Suprapubic skin (tissue), 4 donors: ENCODE data around the gene DDX19B. TPM values are rescaled to one million over a fixed set of nuclear protein-coding genes. Genes with fewer than 3 reads are reported as not detected.
"Not testable (repeated sequence)": the region's sequence is repeated elsewhere in the genome, so short reads cannot be mapped to it uniquely, and the experiment has no call there.

ENCODE experiments used
- DNase-seq, 2 donors: peaks; one replicate each; pipeline ENCODE4 v3.0.0-alpha.2; 2019; ENCODE audit warnings: low spot score in 2 of 2
- H3K27ac ChIP-seq: fragments of 200-600 bp; sonication (generic); one replicate; pipeline ENCODE4 v1.5.1; 2019
- H3K27me3 ChIP-seq: fragments of 200-600 bp; sonication (generic); one replicate; pipeline ENCODE4 v1.5.1; 2019
- H3K36me3 ChIP-seq: fragments of 200-600 bp; sonication (generic); one replicate; pipeline ENCODE4 v1.5.1; 2019
- H3K4me1 ChIP-seq: fragments of 200-600 bp; sonication (generic); one replicate; pipeline ENCODE4 v1.5.1; 2019
- H3K4me3 ChIP-seq: fragments of 200-600 bp; sonication (generic); one replicate; pipeline ENCODE4 v1.5.1; 2019; ENCODE audit warnings: mild to moderate bottlenecking
- H3K9me3 ChIP-seq: fragments of 200-600 bp; sonication (generic); one replicate; pipeline ENCODE4 v1.5.1; 2019
- CTCF ChIP-seq, 2 donors: fragments of 200-600 bp in 1 of 2; fragments of 450-650 bp in 1 of 2; sonication (generic) in 1 of 2; IDR thresholded peaks; one replicate each; pipeline ENCODE4 v1.5.1; 2016 to 2019; ENCODE audit warnings: antibody characterized with exemption in 2 of 2, mild to moderate bottlenecking in 1 of 2, moderate library complexity in 1 of 2
- EP300 ChIP-seq: sonication (generic); formaldehyde crosslinking; IDR thresholded peaks from one replicate; pipeline ENCODE4 v1.6.1; 2017; ENCODE audit warnings: antibody characterized with exemption
- POLR2A ChIP-seq, 2 donors: fragments of 450-650 bp; IDR thresholded peaks; one replicate each; pipeline ENCODE4 v1.6.1; 2017; ENCODE audit warnings: antibody characterized with exemption in 2 of 2, mild to moderate bottlenecking in 2 of 2, moderate library complexity in 2 of 2
- POLR2AphosphoS5 ChIP-seq, 3 donors: sonication (generic); formaldehyde crosslinking; IDR thresholded peaks; one replicate each; pipeline ENCODE4 v1.6.1; 2017; ENCODE audit warnings: antibody characterized with exemption in 3 of 3
- WGBS: methylation state at CpG from one replicate; pipeline ENCODE4 v1.1.5; 2018; 5-methylcytosine and 5-hydroxymethylcytosine counted together
- total RNA-seq, 4 donors: library from RNA; depleted of rRNA; stranded (reverse); fragments of >200 nt; gene quantifications; one replicate each; pipeline ENCODE4 v1.1.0, GENCODE V29; 2016

DDX19B gene
- total RNA-seq: 10 to 100 TPM; 31.9 to 58.6 (median 43.6) TPM

GRCh38 chr16:70298988-70299938 is at the start of gene DDX19B:
Gene DDX19B (plus strand): TSS chr16:70299186. CDS start chr16:70299298, 112 bp downstream.
- TF ChIP-seq POLR2A (IDR thresholded peaks at IDR 0.05) (peak; percentile 61 to 75), POLR2AphosphoS5 (IDR thresholded peaks at IDR 0.05) (peak in 1 of 3 donors; percentile 14), EP300 (no peak)
- no peaks in the 10 kb centered on the region for H3K27me3 ChIP-seq
- H3K4me1 ChIP-seq: peaks cover 15% of the 10 kb centered on the region
- H3K4me3 ChIP-seq: peak within 1 kb of the TSS; percentile 93
- 1% methylated on average over 28 of the region's 37 CpGs for WGBS
- peaks cover 5% of the 10 kb centered on the region for H3K36me3 ChIP-seq
- peak; percentile 88 for DNase-seq
- no peaks in the 10 kb centered on the region for H3K9me3 ChIP-seq
- H3K27ac ChIP-seq: peak within 1 kb of the TSS; percentile 96

DNA sequence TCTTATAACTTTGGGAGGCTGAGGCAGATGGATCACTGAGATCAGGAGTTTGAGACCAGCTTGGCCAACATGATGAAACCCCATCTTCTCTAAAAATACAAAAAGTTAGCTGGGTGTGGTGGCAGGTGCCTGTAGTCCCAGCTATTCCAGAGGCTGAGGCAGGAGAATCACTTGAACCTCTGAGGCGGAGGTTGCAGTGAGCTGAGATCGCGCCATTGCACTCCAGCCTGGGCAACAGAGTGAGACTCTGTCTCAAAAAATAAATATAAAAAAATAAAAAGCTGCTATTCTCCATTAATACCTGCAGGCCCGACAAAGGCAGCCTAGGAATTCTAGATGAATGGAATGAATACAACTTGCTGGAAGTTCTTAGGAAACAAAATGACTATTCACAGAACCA is 49.3 kb upstream of the DDX19B start:
- WGBS: 88% methylated on average over 4 of the region's 4 CpGs
- Histone ChIP-seq H3K4me3 (peak overlapping the region; percentile 72), H3K4me1 (peaks cover 26% of the 10 kb centered on the region), H3K36me3 (peaks cover 27% of the 10 kb centered on the region)
- H3K9me3 ChIP-seq, H3K27ac ChIP-seq, DNase-seq, H3K27me3 ChIP-seq: not testable (repeated sequence)

GRCh38 chr16:70250748-70251628 is 48.0 kb upstream of the DDX19B start:
- peaks cover 26% of the 10 kb centered on the region for H3K4me1 ChIP-seq
- peaks cover 39% of the 10 kb centered on the region for H3K36me3 ChIP-seq
- peak overlapping the region; percentile 72 for H3K4me3 ChIP-seq
- peak overlapping the region; percentile 97 for H3K27ac ChIP-seq
- no peaks in the 10 kb centered on the region for H3K27me3 ChIP-seq
- H3K9me3 ChIP-seq: no peaks in the 10 kb centered on the region
- TF ChIP-seq CTCF (IDR thresholded peaks at IDR 0.05) (no peak), POLR2A (IDR thresholded peaks at IDR 0.05) (no peak), EP300 (no peak), POLR2AphosphoS5 (IDR thresholded peaks at IDR 0.05) (no peak)
- WGBS: 3% methylated on average over 11 of the region's 92 CpGs
- no peak for DNase-seq

GRCh38 chr16:70251629-70252354 is 47.2 kb upstream of the DDX19B start, which contains the start of gene EXOSC6:
Gene EXOSC6 (minus strand): TSS chr16:70251940. CDS start chr16:70251900, 40 bp downstream.
- H3K27ac ChIP-seq: peak within 1 kb of the TSS; percentile 97
- H3K4me1 ChIP-seq: peaks cover 26% of the 10 kb centered on the region
- H3K36me3 ChIP-seq: peaks cover 47% of the 10 kb centered on the region
- H3K27me3 ChIP-seq: no peaks in the 10 kb centered on the region
- WGBS: 5% methylated on average over 15 of the region's 65 CpGs
- DNase-seq: peak; percentile 94
- TF ChIP-seq POLR2A (IDR thresholded peaks at IDR 0.05) (peak; percentile 66 to 67), CTCF (IDR thresholded peaks at IDR 0.05) (peak; percentile 72 to 99), POLR2AphosphoS5 (IDR thresholded peaks at IDR 0.05) (peak; percentile 50 to 96 (median 84)), EP300 (no peak)
- H3K9me3 ChIP-seq: no peaks in the 10 kb centered on the region
- H3K4me3 ChIP-seq: peak within 1 kb of the TSS; percentile 72

DNA sequence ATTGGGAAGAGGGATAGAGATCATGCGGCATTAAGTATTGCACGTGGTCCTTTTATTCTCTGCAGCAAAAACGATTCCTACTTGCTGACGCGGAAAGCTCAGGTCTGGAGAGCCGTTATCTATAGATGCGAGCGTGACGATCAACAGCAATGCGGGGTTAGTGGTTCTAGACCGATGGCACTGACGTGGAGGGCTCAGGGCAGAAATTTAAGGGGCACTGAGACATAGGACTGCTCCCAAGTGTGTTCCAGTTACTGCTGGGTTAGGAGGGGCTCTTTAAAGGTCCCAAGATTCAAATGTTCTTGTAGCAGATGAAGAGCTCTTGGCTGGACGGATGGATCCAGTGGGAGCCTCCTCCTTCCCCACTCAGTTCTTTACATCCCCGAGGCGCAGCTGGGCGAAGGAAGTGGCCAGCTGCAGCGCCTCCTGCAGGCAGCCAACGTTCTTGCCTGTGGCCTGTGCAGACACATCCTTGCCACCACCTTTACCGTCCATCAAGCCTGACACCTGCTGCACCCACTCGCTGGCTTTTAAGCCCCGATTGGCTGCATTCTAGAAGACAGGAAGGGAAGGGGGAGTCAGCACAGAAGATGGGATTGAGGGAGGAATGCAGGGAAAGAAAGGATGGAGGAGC is 46.5 kb upstream of the DDX19B start:
- no peak overlapping the region for H3K4me3 ChIP-seq

More for the DNA sequence above, 46.5 kb upstream of the DDX19B start:
- Histone ChIP-seq H3K9me3 (no peaks in the 10 kb centered on the region), H3K27ac (no peak overlapping the region), H3K4me1 (peaks cover 26% of the 10 kb centered on the region), H3K27me3 (no peaks in the 10 kb centered on the region), H3K36me3 (peaks cover 53% of the 10 kb centered on the region)
- DNase-seq: no peak
- 88% methylated on average over 21 of the region's 21 CpGs for WGBS
- no peak for TF ChIP-seq POLR2AphosphoS5 (IDR thresholded peaks at IDR 0.05)
- TF ChIP-seq POLR2A (IDR thresholded peaks at IDR 0.05): no peak
- peak in 1 of 2 donors; percentile 17 for TF ChIP-seq CTCF (IDR thresholded peaks at IDR 0.05)
